Caki2 (cell line): Measurements from ENCODE around the gene APOA4. TPM values are rescaled to one million over a fixed set of nuclear protein-coding genes. Genes with fewer than 3 reads are reported as not detected.

Experiments used
- total RNA-seq: library from RNA; depleted of rRNA; stranded (reverse); fragments of >200 nt; shearing (Covaris generic); gene quantifications from 2 replicates; pipeline ENCODE4 v1.2.3, GENCODE V29; 2014; ENCODE audit warnings: low replicate concordance; rRNA removed

Gene APOA4
- total RNA-seq, 1 experiment from 2014 or later, result not detected

Other genes with a start within 250 kb of the APOA4 start
- 18.1 and 27.3 TPM in 2 replicates for gene BUD13, start 50.3 kb downstream of the APOA4 start, total RNA-seq
- 56.4 and 85.8 TPM in 2 replicates for gene ZPR1, start 35.3 kb downstream of the APOA4 start, total RNA-seq
- gene APOA5, start 31.4 kb downstream of the APOA4 start, total RNA-seq, result not detected in 2 replicates
- gene APOC3, start 6.6 kb upstream of the APOA4 start, total RNA-seq, result not detected in 2 replicates
- gene APOA1, start 14.3 kb upstream of the APOA4 start, total RNA-seq, result not detected in 2 replicates